ENCODE data around the gene MTUS2. TPM values are rescaled to one million over a fixed set of nuclear protein-coding genes. Genes with fewer than 3 reads are reported as not detected.

The MTUS2 gene
- total RNA-seq, 1 experiment from 2014 or later, result 0.11 TPM

GRCh38 chr13:29156136-29156535 lies 336.0 kb downstream of the MTUS2 start:
- intact Hi-C loops (cut with micrococcal nuclease; ENCODE audit: unreplicated experiment), result no loop called here
- POLR2A ChIA-PET (ENCODE audit: low non-redundant PET), result no interaction called here
- no TSS peak for BruUV-seq (replicated peaks)
- Histone ChIP-seq H3K9me3 (ENCODE audit: low read depth, low read length, poor library complexity, severe bottlenecking) (no peaks in the 10 kb centered on the region), H3K4me1 (ENCODE audit: insufficient read depth, low read length, poor library complexity, severe bottlenecking) (no peaks in the 10 kb centered on the region), H3K4me3 (ENCODE audit: low read depth, low read length, poor library complexity, severe bottlenecking) (no peak overlapping the region), H3K27ac (ENCODE audit: low read depth, low read length, poor library complexity, severe bottlenecking) (no peak overlapping the region), H3K27me3 (replicated peaks; ENCODE audit: insufficient read depth, low read depth, low read length, poor library complexity) (peaks cover 23% of the 10 kb centered on the region), H3K36me3 (ENCODE audit: insufficient read depth, low read length, poor library complexity, severe bottlenecking) (no peaks in the 10 kb centered on the region)
- TF ChIP-seq EZH2 (IDR thresholded peaks at IDR 0.05; ENCODE audit: borderline replicate concordance, low read depth, low read length, poor library complexity, severe bottlenecking), result no peak
- TF ChIP-seq, protein P1, sequence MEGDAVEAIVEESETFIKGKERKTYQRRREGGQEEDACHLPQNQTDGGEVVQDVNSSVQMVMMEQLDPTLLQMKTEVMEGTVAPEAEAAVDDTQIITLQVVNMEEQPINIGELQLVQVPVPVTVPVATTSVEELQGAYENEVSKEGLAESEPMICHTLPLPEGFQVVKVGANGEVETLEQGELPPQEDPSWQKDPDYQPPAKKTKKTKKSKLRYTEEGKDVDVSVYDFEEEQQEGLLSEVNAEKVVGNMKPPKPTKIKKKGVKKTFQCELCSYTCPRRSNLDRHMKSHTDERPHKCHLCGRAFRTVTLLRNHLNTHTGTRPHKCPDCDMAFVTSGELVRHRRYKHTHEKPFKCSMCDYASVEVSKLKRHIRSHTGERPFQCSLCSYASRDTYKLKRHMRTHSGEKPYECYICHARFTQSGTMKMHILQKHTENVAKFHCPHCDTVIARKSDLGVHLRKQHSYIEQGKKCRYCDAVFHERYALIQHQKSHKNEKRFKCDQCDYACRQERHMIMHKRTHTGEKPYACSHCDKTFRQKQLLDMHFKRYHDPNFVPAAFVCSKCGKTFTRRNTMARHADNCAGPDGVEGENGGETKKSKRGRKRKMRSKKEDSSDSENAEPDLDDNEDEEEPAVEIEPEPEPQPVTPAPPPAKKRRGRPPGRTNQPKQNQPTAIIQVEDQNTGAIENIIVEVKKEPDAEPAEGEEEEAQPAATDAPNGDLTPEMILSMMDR (conservative IDR thresholded peaks at IDR 0.05; ENCODE audit: low read depth, low read length), result no peak
- no peak for DNase-seq (ENCODE audit: low spot score)
- CTCF ChIA-PET, result no interaction called here

DNA sequence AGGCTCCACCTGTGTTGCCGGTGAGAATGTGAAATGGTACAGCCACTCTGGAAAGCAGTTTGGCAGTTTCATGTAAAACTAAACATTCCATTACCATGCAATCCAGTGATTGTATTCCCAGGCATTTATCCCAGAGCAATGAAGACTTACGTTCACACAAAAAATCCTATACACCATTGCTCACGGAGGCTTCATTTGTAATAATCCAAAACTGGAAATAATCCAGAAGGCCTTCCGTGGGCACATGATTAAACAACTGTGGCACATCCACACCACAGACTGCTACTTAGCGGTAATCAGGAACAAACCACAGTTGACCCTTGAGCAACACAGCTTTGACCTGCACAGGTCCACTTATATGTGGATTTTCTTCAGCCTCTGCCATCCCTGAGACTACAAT lies 339.7 kb downstream of the MTUS2 start:
- Histone ChIP-seq H3K27ac (ENCODE audit: low read depth, low read length, poor library complexity, severe bottlenecking) (no peak overlapping the region), H3K4me3 (ENCODE audit: low read depth, low read length, poor library complexity, severe bottlenecking) (no peak overlapping the region), H3K9me3 (ENCODE audit: low read depth, low read length, poor library complexity, severe bottlenecking) (no peaks in the 10 kb centered on the region), H3K4me1 (ENCODE audit: insufficient read depth, low read length, poor library complexity, severe bottlenecking) (no peaks in the 10 kb centered on the region), H3K27me3 (replicated peaks; ENCODE audit: insufficient read depth, low read depth, low read length, poor library complexity) (peaks cover 16% of the 10 kb centered on the region), H3K36me3 (ENCODE audit: insufficient read depth, low read length, poor library complexity, severe bottlenecking) (no peaks in the 10 kb centered on the region)
- TF ChIP-seq, protein P1 (conservative IDR thresholded peaks at IDR 0.05; ENCODE audit: low read depth, low read length), result no peak
- no peak for TF ChIP-seq EZH2 (IDR thresholded peaks at IDR 0.05; ENCODE audit: borderline replicate concordance, low read depth, low read length, poor library complexity, severe bottlenecking)
- intact Hi-C loops (cut with micrococcal nuclease; ENCODE audit: unreplicated experiment), result no loop called here
- no TSS peak for BruUV-seq (replicated peaks)
- ChIA-PET POLR2A (ENCODE audit: low non-redundant PET) (no interaction called here), CTCF (no interaction called here)
- DNase-seq (ENCODE audit: low spot score), result no peak

GRCh38 chr13:29160862-29161261 lies 340.7 kb downstream of the MTUS2 start:
- POLR2A ChIA-PET (ENCODE audit: low non-redundant PET), result no interaction called here
- TF ChIP-seq EZH2 (IDR thresholded peaks at IDR 0.05; ENCODE audit: borderline replicate concordance, low read depth, low read length, poor library complexity, severe bottlenecking), result no peak
- TF ChIP-seq, protein P1 (conservative IDR thresholded peaks at IDR 0.05; ENCODE audit: low read depth, low read length), result no peak
- no peak for DNase-seq (ENCODE audit: low spot score)
- H3K36me3 ChIP-seq (ENCODE audit: insufficient read depth, low read length, poor library complexity, severe bottlenecking), result no peaks in the 10 kb centered on the region
- no peaks in the 10 kb centered on the region for H3K9me3 ChIP-seq (ENCODE audit: low read depth, low read length, poor library complexity, severe bottlenecking)
- intact Hi-C loops (cut with micrococcal nuclease; ENCODE audit: unreplicated experiment), result no loop called here
- no TSS peak for BruUV-seq (replicated peaks)
- CTCF ChIA-PET, result no interaction called here
- no peak overlapping the region for H3K4me3 ChIP-seq (ENCODE audit: low read depth, low read length, poor library complexity, severe bottlenecking)
- no peaks in the 10 kb centered on the region for H3K4me1 ChIP-seq (ENCODE audit: insufficient read depth, low read length, poor library complexity, severe bottlenecking)
- H3K27me3 ChIP-seq (replicated peaks; ENCODE audit: insufficient read depth, low read depth, low read length, poor library complexity), result peaks cover 11% of the 10 kb centered on the region
- H3K27ac ChIP-seq (ENCODE audit: low read depth, low read length, poor library complexity, severe bottlenecking), result no peak overlapping the region
